Measurements from ENCODE around the gene ARFGAP3. TPM values are rescaled to one million over a fixed set of nuclear protein-coding genes. Genes with fewer than 3 reads are reported as not detected.

Gene ARFGAP3
- total RNA-seq, 1 experiment from 2014 or later = 16.9 TPM

- ChIA-PET POLR2A (no interaction called here), CTCF (no interaction called here)
- H3K9me3 Mint-ChIP-seq = no peaks in the 10 kb centered on the region
- DNase-seq (ENCODE audit: low spot score) (no peak), ATAC-seq (no peak)
- no peaks in the 10 kb centered on the region for H3K36me3 Mint-ChIP-seq
- H3K4me1 Mint-ChIP-seq = no peaks in the 10 kb centered on the region
- no peak overlapping the region for H3K4me3 Mint-ChIP-seq
- TF ChIP-seq FOXK1 (CRISPR knock-in tag; IDR thresholded peaks at IDR 0.05) (no peak), PRRX2 (CRISPR knock-in tag; IDR thresholded peaks at IDR 0.05) (no peak), ZNF416 (CRISPR knock-in tag; IDR thresholded peaks at IDR 0.05) (no peak), IRF2 (CRISPR knock-in tag; IDR thresholded peaks at IDR 0.05; ENCODE audit: borderline replicate concordance, low read depth) (no peak), NFE2L1 (CRISPR knock-in tag; IDR thresholded peaks at IDR 0.05) (no peak)
- H3K27ac Mint-ChIP-seq = no peak overlapping the region
- no peaks in the 10 kb centered on the region for H3K27me3 Mint-ChIP-seq (ENCODE audit: low read depth)
These were observed 69.7 kb downstream of the ARFGAP3 start for GRCh38 chr22:42787357-42787736.

- no peak overlapping the region for H3K27ac Mint-ChIP-seq
- no peak for DNase-seq (ENCODE audit: low spot score)
- H3K4me3 Mint-ChIP-seq = no peak overlapping the region
- no peaks in the 10 kb centered on the region for H3K4me1 Mint-ChIP-seq
- ChIA-PET CTCF (interaction anchor here (1.1 kb wide), 1 partner anchor 266 kb away, joined by 3 read pairs; no protein-coding TSS in a partner anchor), POLR2A (no interaction called here)
- no peaks in the 10 kb centered on the region for H3K36me3 Mint-ChIP-seq
- TF ChIP-seq PRRX2 (CRISPR knock-in tag; IDR thresholded peaks at IDR 0.05) (no peak), SMAD4 (CRISPR knock-in tag; IDR thresholded peaks at IDR 0.05) (no peak), ZNF423 (CRISPR knock-in tag; IDR thresholded peaks at IDR 0.05) (no peak), TEAD1 (CRISPR knock-in tag; IDR thresholded peaks at IDR 0.05) (no peak), NFATC4 (CRISPR knock-in tag; IDR thresholded peaks at IDR 0.05) (no peak), ZNF263 (CRISPR knock-in tag; IDR thresholded peaks at IDR 0.05; ENCODE audit: low read depth) (no peak), ATF1 (CRISPR knock-in tag; IDR thresholded peaks at IDR 0.05) (no peak), USF1 (CRISPR knock-in tag; IDR thresholded peaks at IDR 0.05) (no peak), IRF2 (CRISPR knock-in tag; IDR thresholded peaks at IDR 0.05; ENCODE audit: borderline replicate concordance, low read depth) (no peak), ZNF416 (CRISPR knock-in tag; IDR thresholded peaks at IDR 0.05) (no peak)
- TF ChIP-seq, protein P1, sequence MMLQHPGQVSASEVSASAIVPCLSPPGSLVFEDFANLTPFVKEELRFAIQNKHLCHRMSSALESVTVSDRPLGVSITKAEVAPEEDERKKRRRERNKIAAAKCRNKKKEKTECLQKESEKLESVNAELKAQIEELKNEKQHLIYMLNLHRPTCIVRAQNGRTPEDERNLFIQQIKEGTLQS (CRISPR knock-in tag; conservative IDR thresholded peaks at IDR 0.05) = no peak
- TF ChIP-seq, protein P2, sequence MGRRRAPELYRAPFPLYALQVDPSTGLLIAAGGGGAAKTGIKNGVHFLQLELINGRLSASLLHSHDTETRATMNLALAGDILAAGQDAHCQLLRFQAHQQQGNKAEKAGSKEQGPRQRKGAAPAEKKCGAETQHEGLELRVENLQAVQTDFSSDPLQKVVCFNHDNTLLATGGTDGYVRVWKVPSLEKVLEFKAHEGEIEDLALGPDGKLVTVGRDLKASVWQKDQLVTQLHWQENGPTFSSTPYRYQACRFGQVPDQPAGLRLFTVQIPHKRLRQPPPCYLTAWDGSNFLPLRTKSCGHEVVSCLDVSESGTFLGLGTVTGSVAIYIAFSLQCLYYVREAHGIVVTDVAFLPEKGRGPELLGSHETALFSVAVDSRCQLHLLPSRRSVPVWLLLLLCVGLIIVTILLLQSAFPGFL (CRISPR knock-in tag; IDR thresholded peaks at IDR 0.05; ENCODE audit: borderline replicate concordance) = no peak
- TF ChIP-seq, protein P3, sequence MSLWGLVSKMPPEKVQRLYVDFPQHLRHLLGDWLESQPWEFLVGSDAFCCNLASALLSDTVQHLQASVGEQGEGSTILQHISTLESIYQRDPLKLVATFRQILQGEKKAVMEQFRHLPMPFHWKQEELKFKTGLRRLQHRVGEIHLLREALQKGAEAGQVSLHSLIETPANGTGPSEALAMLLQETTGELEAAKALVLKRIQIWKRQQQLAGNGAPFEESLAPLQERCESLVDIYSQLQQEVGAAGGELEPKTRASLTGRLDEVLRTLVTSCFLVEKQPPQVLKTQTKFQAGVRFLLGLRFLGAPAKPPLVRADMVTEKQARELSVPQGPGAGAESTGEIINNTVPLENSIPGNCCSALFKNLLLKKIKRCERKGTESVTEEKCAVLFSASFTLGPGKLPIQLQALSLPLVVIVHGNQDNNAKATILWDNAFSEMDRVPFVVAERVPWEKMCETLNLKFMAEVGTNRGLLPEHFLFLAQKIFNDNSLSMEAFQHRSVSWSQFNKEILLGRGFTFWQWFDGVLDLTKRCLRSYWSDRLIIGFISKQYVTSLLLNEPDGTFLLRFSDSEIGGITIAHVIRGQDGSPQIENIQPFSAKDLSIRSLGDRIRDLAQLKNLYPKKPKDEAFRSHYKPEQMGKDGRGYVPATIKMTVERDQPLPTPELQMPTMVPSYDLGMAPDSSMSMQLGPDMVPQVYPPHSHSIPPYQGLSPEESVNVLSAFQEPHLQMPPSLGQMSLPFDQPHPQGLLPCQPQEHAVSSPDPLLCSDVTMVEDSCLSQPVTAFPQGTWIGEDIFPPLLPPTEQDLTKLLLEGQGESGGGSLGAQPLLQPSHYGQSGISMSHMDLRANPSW (CRISPR knock-in tag; conservative IDR thresholded peaks at IDR 0.05; ENCODE audit: low read depth) = no peak
- TF ChIP-seq, protein P4, sequence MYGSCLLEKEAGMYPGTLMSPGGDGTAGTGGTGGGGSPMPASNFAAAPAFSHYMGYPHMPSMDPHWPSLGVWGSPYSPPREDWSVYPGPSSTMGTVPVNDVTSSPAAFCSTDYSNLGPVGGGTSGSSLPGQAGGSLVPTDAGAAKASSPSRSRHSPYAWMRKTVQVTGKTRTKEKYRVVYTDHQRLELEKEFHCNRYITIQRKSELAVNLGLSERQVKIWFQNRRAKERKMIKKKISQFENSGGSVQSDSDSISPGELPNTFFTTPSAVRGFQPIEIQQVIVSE (CRISPR knock-in tag; IDR thresholded peaks at IDR 0.05; ENCODE audit: borderline replicate concordance) = no peak
- H3K9me3 Mint-ChIP-seq = no peaks in the 10 kb centered on the region
- H3K27me3 Mint-ChIP-seq (ENCODE audit: low read depth) = no peaks in the 10 kb centered on the region
- ATAC-seq = no peak
These were observed 70.3 kb downstream of the ARFGAP3 start for GRCh38 chr22:42786606-42787356.

Data from WTC11 (cell line).